ENCODE results near the gene THSD4.

- TF ChIP-seq, protein P1, sequence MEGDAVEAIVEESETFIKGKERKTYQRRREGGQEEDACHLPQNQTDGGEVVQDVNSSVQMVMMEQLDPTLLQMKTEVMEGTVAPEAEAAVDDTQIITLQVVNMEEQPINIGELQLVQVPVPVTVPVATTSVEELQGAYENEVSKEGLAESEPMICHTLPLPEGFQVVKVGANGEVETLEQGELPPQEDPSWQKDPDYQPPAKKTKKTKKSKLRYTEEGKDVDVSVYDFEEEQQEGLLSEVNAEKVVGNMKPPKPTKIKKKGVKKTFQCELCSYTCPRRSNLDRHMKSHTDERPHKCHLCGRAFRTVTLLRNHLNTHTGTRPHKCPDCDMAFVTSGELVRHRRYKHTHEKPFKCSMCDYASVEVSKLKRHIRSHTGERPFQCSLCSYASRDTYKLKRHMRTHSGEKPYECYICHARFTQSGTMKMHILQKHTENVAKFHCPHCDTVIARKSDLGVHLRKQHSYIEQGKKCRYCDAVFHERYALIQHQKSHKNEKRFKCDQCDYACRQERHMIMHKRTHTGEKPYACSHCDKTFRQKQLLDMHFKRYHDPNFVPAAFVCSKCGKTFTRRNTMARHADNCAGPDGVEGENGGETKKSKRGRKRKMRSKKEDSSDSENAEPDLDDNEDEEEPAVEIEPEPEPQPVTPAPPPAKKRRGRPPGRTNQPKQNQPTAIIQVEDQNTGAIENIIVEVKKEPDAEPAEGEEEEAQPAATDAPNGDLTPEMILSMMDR (conservative IDR thresholded peaks at IDR 0.05 in 1 of 2, IDR thresholded peaks at IDR 0.05 in 1 of 2; ENCODE audit: extremely low read depth in 1 of 2, insufficient read depth in 1 of 2, low read depth in 1 of 2, low read length in 2 of 2): no peak
- TF ChIP-seq EZH2 (IDR thresholded peaks at IDR 0.05; ENCODE audit: borderline replicate concordance, low read length): no peak
These were observed 16.5 kb downstream of the THSD4 start for GRCh38 chr15:71131601-71132362.
